Measurements from ENCODE around the gene CCDC66.
"Not testable (repeated sequence)": the region's sequence is repeated elsewhere in the genome, so short reads cannot be mapped to it uniquely, and the experiment has no call there.

The CCDC66 gene

DNA sequence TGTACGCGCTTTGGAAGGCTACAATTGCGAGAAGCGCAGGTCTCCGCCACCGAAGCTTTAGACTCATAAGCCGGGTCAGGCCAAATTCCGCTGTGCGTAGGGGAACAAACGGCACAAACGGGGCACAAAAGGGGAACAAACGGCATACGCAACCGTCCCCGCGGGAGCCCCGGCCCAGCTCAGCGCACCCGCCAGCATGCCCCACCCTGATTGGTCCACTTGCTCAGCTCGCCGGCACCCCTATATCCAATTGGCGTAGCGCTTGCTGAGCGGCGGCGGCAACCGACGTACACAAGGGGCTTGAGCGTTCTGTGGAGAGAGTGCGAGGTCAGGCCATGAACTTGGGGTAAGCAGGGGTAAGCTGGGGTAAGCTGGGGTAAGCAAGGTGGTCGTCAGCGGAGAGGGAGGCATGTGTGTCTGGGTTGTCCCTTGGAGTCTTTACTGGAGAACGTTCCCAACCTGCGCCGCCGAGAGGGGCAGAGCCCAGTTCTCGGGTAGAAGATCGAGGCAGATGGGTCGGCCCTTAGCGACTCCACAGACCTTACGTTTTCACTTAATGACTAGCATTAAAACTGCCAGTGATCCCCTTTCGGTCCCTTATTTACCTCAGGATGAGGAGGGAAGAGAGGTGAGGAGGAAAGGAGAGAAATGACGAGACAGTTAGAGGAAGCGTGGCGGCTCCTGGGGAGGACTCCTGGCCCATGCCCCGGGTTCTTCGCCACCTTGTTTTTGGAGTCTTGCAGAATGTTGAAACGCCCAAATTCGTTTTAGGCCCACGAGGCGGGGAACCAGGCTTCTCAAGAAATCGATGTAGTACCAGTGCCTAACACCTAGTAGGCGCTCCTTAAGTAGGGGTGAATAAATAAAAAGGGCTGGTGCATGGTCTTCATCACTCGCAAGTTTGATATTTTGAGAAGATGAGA is at the start of gene CCDC66:
Gene CCDC66 (plus strand): TSS at position 268 of the 923 bp plus-strand sequence. CDS start 68 bp downstream, at position 336.
- peak; percentile 86 to 90 for DNase-seq (ENCODE audit: low read depth in 2 of 2)

- no peak for DNase-seq (ENCODE audit: low read depth in 2 of 2)
These were observed 37.3 kb upstream of the CCDC66 start for GRCh38 chr3:56519641-56520040.

DNA sequence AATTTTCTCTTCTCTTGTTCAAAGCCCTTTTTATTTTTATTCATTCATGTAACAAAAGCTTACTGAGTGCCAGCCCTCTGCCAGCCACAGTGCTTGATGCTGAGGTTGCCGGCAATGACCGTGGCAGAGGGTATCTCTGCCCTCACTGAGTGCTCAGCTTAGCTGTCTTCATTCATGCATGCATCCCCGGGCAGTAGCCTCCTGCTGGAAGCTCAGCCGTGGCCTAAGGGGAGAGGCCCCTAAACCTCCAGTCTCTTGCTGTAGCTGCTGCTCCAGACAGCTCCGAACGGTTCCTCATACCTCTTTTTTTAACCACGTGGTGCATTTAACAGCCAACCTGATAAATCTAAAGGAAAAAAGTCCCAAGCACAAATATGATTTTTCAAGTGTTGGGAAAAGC is 34.6 kb upstream of the CCDC66 start:
- no peak for DNase-seq (ENCODE audit: low read depth in 2 of 2)

GRCh38 chr3:56525291-56525690 is 31.7 kb upstream of the CCDC66 start:
- no peak for DNase-seq (ENCODE audit: low read depth in 2 of 2)

DNA sequence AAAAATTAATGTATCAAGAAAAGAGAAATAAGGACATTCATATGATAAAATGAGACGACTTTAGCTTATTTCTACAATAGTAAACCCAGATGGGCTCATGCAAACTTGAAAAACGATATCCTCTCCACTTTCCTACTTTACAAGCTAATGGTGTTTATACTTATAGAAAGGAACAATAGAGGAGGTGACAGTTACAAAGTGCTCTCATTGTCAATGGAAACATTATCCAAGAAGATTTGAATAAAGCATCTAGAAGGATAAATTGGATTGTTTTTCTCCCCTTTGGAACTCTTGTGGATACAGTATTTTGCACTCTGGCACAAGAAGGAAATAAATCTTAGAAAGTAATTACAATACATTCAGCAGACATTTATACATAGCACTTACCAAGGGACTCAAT is 20.2 kb upstream of the CCDC66 start:
- DNase-seq (ENCODE audit: low read depth in 2 of 2), result no peak

GRCh38 chr3:56547486-56547885 is 9.5 kb upstream of the CCDC66 start:
- no peak for DNase-seq (ENCODE audit: low read depth in 2 of 2)

DNA sequence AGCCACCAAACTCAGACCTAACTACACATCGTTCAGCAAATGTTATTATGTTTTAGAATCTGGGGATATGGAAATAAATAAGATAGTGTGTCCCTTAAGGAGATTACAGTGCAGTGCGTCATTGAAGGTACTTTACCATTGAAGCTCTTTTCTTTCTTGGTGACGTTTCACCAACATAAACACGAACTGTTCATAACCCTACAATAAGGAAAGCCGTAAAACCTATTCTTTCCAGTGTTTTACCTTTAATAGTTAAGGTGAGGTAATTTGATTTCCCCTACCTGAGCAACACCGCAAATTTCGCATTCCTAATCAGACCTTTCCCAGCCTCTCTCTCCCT is 826 bp downstream of the CCDC66 start:
- DNase-seq (ENCODE audit: low read depth in 2 of 2), result no peak

DNA sequence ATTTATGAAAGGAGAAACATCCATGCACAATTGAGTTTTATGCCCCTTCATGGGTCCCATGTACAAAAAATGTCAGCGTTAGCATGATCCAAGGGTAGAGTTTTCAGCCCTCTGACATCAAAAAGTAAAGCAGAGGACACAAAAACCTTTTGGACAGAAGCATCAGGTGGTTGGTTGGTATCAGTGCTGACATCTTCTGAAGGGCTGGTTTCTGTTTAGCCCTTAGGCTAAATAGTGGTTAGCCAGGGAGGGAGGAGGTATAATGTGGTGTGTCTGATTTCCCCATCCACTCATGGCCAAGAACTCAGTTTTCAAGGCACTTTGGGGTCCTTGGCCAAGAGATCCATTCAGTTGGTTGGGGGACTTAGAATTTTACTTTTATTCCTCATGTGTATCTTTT is 16.5 kb downstream of the CCDC66 start:
- no peak for DNase-seq (ENCODE audit: low read depth in 2 of 2)

DNA sequence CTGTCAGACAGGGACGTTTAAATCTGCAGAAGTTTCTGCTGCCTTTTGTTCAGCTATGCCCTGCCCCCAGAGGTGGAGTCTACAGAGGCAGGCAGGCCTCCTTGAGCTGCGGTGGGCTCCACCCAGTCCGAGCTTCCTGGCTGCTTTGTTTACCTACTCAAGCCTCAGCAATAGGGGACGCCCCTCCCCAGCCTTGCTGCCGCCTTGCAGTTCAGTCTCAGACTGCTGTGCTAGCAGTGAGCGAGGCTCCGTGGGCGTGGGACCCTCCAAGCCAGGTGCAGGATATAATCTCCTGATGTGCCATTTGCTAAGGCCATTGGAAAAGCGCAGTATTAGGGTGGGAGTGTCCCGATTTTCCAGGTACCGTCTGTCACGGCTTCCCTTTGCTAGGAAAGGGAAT is 25.0 kb downstream of the CCDC66 start:
- not testable (repeated sequence) for DNase-seq (ENCODE audit: low read depth in 2 of 2)

GRCh38 chr3:56584275-56584674 is 27.3 kb downstream of the CCDC66 start:
- DNase-seq (ENCODE audit: low read depth in 2 of 2), result not testable (repeated sequence)

GRCh38 chr3:56590814-56591213 is 33.8 kb downstream of the CCDC66 start:
- DNase-seq (ENCODE audit: low read depth in 2 of 2), result no peak

DNA sequence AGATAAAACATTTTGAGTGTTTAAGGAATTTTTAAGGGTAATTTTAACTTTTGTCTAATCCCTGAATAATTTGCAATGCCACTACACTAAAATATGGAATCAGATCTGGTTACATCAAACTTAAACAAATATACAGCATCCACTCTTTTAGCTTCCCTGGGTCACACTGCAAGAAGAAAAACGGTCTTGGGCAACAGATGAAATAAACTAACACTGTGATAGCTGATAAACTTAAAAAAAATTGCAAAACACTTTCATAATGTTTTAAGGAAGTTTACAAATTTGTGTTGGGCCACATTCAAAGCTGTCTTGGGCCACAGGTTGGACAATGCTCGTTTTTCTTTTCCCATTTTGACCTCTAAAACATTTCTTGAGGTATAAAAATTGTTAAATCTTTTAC is 34.3 kb downstream of the CCDC66 start:
- DNase-seq (ENCODE audit: low read depth in 2 of 2), result no peak

- no peak for DNase-seq (ENCODE audit: low read depth in 2 of 2)
These were observed 36.6 kb downstream of the CCDC66 start for GRCh38 chr3:56593455-56594158.

DNA sequence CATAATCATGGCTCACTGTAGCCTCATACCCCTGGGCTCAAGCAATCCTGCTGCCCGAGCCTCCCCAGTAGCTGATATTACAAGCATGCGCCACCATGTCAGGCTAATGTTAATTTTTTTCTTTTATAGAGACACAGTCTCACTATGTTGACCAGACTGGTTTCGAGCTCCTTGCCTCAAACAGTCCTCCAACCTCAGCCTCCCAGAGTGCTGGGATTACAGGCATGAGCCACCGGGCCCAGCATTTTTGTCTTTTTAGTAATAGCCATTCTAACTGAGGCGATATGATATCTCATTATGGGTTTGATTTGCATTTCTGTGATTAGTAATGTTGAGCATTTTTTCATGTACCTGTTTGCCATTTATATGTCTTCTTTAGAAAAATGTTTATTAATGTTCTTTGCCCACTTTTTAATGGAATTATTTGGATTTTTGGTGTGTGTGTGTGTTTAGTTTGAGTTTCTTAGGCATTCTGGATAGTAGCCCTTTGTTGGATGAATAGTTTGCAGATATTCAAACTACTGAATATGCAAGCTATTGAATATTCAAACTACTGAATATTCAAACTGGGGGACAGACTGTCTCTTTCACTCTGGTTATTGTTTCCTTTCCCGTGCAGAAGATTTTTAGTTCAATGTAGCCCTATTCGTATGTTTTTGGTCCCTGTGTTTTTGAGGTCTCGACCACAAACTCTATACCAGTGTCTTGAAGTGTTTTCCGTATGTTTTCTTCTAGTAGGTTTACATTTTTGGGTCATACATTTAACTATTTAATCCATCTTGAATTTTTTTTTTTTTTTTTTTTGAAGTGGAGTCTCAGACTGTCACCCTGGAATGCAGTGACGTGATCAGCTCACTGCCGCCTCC is 39.2 kb downstream of the CCDC66 start:
- DNase-seq (ENCODE audit: low read depth in 2 of 2), result no peak

DNA sequence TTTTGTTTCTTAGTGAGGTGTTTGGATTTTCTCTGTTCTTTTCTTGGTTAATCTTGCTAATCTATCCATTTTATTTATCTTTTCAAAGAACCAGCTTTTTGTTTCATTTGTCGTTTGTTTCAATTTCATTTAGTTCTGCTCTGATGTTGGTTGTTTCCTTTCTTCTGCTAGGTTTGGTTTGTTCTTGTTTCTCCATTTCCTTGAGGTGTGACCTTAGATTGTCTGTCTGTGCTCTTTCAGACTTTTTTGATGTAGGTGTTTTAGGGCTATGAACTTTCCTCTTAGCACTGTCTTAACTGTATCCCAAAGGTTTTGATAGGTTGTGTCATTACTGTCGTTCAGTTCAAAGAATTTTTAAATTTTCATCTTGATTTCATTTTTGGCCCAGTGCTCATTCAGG is 51.5 kb downstream of the CCDC66 start:
- DNase-seq (ENCODE audit: low read depth in 2 of 2), result not testable (repeated sequence)

DNA sequence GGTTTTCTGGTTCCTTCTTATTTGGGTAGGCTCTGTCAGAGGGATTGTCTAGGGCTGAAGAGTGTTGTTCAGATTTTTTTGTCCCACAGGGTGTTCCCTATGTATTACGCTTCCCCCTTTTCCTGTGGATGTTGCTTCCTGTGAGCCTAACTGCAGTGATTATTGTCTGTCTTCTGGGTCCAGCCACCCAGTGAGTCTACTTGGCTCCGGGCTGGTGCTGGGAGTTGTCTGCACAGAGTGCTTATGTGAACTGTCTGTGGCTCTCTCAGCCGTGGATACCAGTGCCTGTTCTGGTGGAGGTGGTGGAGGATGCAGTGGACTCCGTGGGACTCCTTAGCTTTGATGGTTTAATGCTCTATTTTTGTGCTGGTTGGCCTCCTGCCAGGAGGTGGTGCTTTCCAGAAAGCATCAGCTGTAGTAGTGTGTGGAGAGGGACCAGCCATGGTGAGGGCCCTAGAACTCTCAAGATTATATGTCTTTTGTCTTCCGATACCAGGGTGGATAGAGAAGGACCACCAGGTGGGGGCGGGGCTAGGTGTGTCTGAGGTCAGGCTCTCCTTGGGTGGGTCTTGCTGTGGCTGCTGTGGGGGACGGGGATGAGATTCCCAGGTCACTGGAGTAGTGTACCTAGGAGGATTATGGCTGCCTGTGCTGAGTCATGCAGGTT is 53.8 kb downstream of the CCDC66 start:
- no peak for DNase-seq (ENCODE audit: low read depth in 2 of 2)

DNA sequence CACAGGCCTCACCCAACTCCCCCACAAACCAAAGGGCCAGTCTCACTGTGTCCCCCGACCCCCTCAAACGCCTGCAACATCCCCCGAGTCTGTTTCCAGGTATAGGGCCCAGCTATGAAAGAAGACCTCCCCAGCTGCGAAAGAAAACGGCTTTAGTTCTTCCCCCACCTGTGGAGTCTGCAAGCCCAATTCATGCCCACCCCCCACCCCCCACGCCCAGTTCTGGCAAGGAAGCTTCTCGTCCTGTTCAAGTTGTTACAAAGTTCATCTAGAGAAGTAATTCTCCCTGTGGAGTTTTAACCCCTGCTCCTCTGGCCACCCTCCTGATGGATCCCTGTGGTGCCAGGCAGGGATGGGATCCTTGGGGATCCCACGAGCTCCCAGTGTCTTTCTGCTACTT is 54.4 kb downstream of the CCDC66 start:
- no peak for DNase-seq (ENCODE audit: low read depth in 2 of 2)

DNA sequence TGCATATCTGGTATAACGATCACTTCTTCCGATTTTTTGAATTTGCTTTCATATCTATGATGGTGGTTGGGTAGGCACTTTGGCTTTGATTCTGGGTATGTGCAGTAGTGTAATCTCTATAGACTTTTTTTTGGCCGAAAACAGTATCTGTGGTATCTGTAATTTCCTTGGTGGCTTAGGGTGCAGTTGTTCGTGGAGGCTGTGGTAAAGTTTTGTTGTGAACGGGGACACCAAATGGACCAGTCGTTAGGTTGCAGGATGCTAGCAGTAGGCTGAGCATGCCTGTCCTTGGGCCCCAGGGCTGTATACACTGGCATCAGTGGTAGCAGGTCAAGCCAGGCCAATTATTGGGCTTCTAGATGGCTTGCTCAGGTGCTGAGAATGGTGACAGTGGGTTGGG is 55.2 kb downstream of the CCDC66 start:
- DNase-seq (ENCODE audit: low read depth in 2 of 2), result no peak

DNA sequence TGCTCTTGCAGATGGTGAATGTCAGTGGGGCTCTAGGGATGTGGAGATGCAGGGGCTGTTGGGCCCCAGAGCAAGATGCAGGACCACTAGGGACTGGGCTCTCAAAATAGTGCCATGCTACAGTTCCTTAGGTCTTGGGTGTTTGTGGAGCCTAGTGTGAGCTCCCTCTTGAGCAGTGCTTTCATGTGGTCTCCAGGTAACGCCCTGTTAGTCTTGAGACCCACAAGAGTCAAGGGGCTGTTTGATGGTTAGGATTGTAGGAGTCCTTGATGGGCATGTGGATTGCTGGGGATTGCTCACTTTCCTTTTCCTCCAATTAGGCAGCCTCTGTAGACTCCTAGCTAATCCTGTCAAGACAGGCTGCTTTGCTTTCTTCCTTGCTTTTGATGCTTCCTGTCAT is 56.0 kb downstream of the CCDC66 start:
- no peak for DNase-seq (ENCODE audit: low read depth in 2 of 2)

DNA sequence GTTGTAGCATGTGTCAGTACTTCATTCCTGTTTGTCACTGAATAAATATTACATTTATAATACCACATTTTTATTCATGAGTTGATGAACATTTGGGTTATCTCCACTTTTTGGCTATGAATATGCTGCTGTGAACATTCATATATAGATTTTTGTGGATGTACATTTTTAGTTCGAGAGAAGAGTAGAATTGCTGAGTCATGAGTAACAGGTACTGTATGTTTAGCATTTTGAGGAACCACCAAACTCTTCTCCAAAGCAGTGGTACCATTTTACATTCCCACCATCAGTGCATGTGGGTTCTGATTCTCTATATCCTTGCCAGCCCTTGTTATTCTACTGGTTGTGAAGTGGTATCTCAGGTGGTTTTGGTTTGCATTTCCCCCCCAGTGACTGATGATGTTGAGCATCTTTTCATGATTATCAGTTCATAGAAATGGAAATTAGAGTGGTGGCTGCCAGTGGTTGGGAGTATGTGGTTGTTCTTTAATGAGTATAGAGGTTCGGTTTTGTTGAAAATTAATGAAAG is 59.6 kb downstream of the CCDC66 start:
- DNase-seq (ENCODE audit: low read depth in 2 of 2), result no peak

DNA sequence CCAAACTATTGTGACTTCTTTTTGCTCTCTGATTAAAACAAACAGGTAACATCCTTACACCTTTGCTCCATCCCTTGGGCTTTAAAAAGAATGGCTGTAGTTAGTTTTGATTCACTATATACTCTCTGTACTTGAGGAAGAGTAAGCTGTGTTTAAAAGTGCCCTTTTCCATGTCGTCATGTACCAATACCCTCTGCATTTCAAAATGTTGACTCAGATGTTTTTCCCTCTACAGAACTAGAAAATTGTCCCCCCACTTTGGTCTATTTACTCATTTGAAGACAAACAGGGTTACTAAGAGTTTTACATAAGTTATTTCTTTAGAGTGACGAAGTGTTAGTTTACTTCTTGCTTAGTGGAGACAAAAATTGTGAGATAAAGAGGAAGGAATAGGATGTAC is 63.4 kb downstream of the CCDC66 start:
- DNase-seq (ENCODE audit: low read depth in 2 of 2), result no peak
